H9 (cell line): ENCODE measurements around the gene MEGF10. TPM values are rescaled to one million over a fixed set of nuclear protein-coding genes. Genes with fewer than 3 reads are reported as not detected.

Source experiments
- DNase-seq: peaks from one replicate; pipeline ENCODE4 v3.0.0-alpha.2; 2017
- H2AFZ ChIP-seq: one replicate; pipeline ENCODE4 v1.6.1; 2013; ENCODE audit warnings: mild to moderate bottlenecking, low read length, control low read depth, moderate library complexity
- H2AK5ac ChIP-seq: 2 replicates; pipeline ENCODE4 v1.6.1; 2013; ENCODE audit warnings: low read length, control low read depth, mixed read lengths; ENCODE audit not compliant: insufficient read length
- H2BK120ac ChIP-seq: one replicate; pipeline ENCODE4 v1.6.1; 2013; ENCODE audit warnings: low read depth, mild to moderate bottlenecking, low read length, control low read depth, inconsistent platforms; ENCODE audit not compliant: poor library complexity, severe bottlenecking
- H2BK12ac ChIP-seq: 2 replicates; pipeline ENCODE4 v1.6.1; 2013; ENCODE audit warnings: low read length, control low read depth, mixed read lengths, low read depth; ENCODE audit not compliant: insufficient read length
- H2BK15ac ChIP-seq: 2 replicates; pipeline ENCODE4 v1.6.1; 2013; ENCODE audit warnings: low read depth, low read length, control low read depth
- H2BK20ac ChIP-seq: one replicate; pipeline ENCODE4 v1.6.1; 2013; ENCODE audit warnings: low read depth, mild to moderate bottlenecking, low read length, control low read depth, inconsistent platforms; ENCODE audit not compliant: poor library complexity, severe bottlenecking
- H2BK5ac ChIP-seq: 2 replicates; pipeline ENCODE4 v1.6.1; 2013; ENCODE audit warnings: low read length, control low read depth, mixed read lengths; ENCODE audit not compliant: insufficient read length
- H3K14ac ChIP-seq: 2 replicates; pipeline ENCODE4 v1.6.1; 2013; ENCODE audit warnings: low read length, control low read depth; ENCODE audit not compliant: insufficient read depth
- H3K18ac ChIP-seq: 2 replicates; pipeline ENCODE4 v1.6.1; 2013; ENCODE audit warnings: low read depth, mild to moderate bottlenecking, mixed read lengths, low read length, control low read depth; ENCODE audit not compliant: insufficient read length
- H3K23ac ChIP-seq: 2 replicates; pipeline ENCODE4 v1.6.1; 2013; ENCODE audit warnings: low read length, control low read depth, mixed read lengths, low read depth; ENCODE audit not compliant: insufficient read length
- H3K23me2 ChIP-seq: 2 replicates; pipeline ENCODE4 v1.6.1; 2013; ENCODE audit warnings: low read depth, mild to moderate bottlenecking, mixed read lengths, low read length, control low read depth; ENCODE audit not compliant: insufficient read length, poor library complexity, severe bottlenecking
- H3K27ac ChIP-seq: 2 replicates; pipeline ENCODE4 v1.5.1; 2013; ENCODE audit warnings: low read length, control low read depth, mixed read lengths, low read depth; ENCODE audit not compliant: insufficient read length
- H3K27me3 ChIP-seq: 2 replicates; pipeline ENCODE4 v1.6.1; 2013; ENCODE audit warnings: low read length, control low read depth, inconsistent platforms; ENCODE audit not compliant: insufficient read depth
- H3K4ac ChIP-seq: 2 replicates; pipeline ENCODE4 v1.6.1; 2013; ENCODE audit warnings: low read depth, mild to moderate bottlenecking, control low read depth, inconsistent platforms, low read length, moderate library complexity
- H3K4me1 ChIP-seq: 2 replicates; pipeline ENCODE4 v1.6.1; 2013; ENCODE audit warnings: low read length, control low read depth, inconsistent platforms; ENCODE audit not compliant: insufficient read depth
- H3K4me2 ChIP-seq: 2 replicates; pipeline ENCODE4 v1.6.1; 2013; ENCODE audit warnings: low read length, control low read depth, mixed read lengths; ENCODE audit not compliant: insufficient read length, insufficient read depth
- H3K56ac ChIP-seq: 2 replicates; pipeline ENCODE4 v1.6.1; 2013; ENCODE audit warnings: low read depth, mild to moderate bottlenecking, mixed read lengths, low read length, control low read depth; ENCODE audit not compliant: insufficient read length
- H3K79me1 ChIP-seq: 2 replicates; pipeline ENCODE4 v1.6.1; 2013; ENCODE audit warnings: low read depth, mild to moderate bottlenecking, moderate library complexity, low read length, control low read depth, inconsistent platforms; ENCODE audit not compliant: insufficient read depth, poor library complexity, severe bottlenecking
- H3K79me2 ChIP-seq: 2 replicates; pipeline ENCODE4 v1.6.1; 2013; ENCODE audit warnings: low read length, control low read depth, inconsistent platforms; ENCODE audit not compliant: insufficient read depth
- H3K9ac ChIP-seq: 2 replicates; pipeline ENCODE4 v1.6.1; 2013; ENCODE audit warnings: low read length, control low read depth, mixed read lengths; ENCODE audit not compliant: insufficient read length; ENCODE audit errors: extremely low read depth
- H3K9me3 ChIP-seq: one replicate; pipeline ENCODE4 v1.6.1; 2013; ENCODE audit warnings: low read depth, low read length, inconsistent platforms; ENCODE audit not compliant: control insufficient read depth
- H3T11ph ChIP-seq: one replicate; pipeline ENCODE4 v1.6.1; 2013; ENCODE audit warnings: mild to moderate bottlenecking, low read length, control low read depth, inconsistent platforms
- H4K20me1 ChIP-seq: one replicate; pipeline ENCODE4 v1.6.1; 2013; ENCODE audit not compliant: control insufficient read depth, insufficient read length, insufficient read depth
- H4K5ac ChIP-seq: 2 replicates; pipeline ENCODE4 v1.6.1; 2013; ENCODE audit warnings: low read depth, mild to moderate bottlenecking, mixed read lengths, low read length, control low read depth; ENCODE audit not compliant: insufficient read length
- H4K8ac ChIP-seq: replicated peaks from 2 replicates; pipeline ENCODE4 v1.6.1; 2013; ENCODE audit warnings: low read length, control low read depth, mixed read lengths, low read depth; ENCODE audit not compliant: insufficient read length
- H4K91ac ChIP-seq: 2 replicates; pipeline ENCODE4 v1.6.1; 2013; ENCODE audit warnings: low read depth, mild to moderate bottlenecking, moderate library complexity, mixed read lengths, low read length, control low read depth; ENCODE audit not compliant: insufficient read length
- H3K27ac Mint-ChIP-seq, 3 experiments: 2 replicates in 2 of 3; 3 replicates in 1 of 3; pipeline ENCODE4 v1.8.0; 2020 to 2021; ENCODE audit warnings: mixed read lengths in 3 of 3, mild to moderate bottlenecking in 1 of 3, moderate library complexity in 1 of 3
- H3K27me3 Mint-ChIP-seq: 2 replicates; pipeline ENCODE4 v1.8.0; 2021; ENCODE audit warnings: low read depth, mild to moderate bottlenecking, moderate library complexity, mixed read lengths
- H3K36me3 Mint-ChIP-seq, 3 experiments: 2 replicates in 2 of 3; 3 replicates in 1 of 3; pipeline ENCODE4 v1.8.0; 2020 to 2021; ENCODE audit warnings: low read depth in 3 of 3, mixed read lengths in 3 of 3; ENCODE audit not compliant: insufficient read depth in 1 of 3
- H3K4me1 Mint-ChIP-seq, 2 experiments: 2 replicates each; pipeline ENCODE4 v1.8.0; 2020; ENCODE audit warnings: mixed read lengths in 2 of 2
- H3K4me3 Mint-ChIP-seq, 2 experiments: 2 replicates in 1 of 2; 3 replicates in 1 of 2; pipeline ENCODE4 v1.8.0; 2020 to 2021; ENCODE audit warnings: mild to moderate bottlenecking in 2 of 2, mixed read lengths in 2 of 2, moderate library complexity in 1 of 2
- H3K9me3 Mint-ChIP-seq, 2 experiments: 2 replicates in 1 of 2; 3 replicates in 1 of 2; pipeline ENCODE4 v1.8.0; 2020; ENCODE audit warnings: mild to moderate bottlenecking in 2 of 2, mixed read lengths in 2 of 2, moderate library complexity in 1 of 2
- WGBS: extraction: QIAGEN DNeasy Blood & Tissue Kit; methylation state at CpG from one replicate; pipeline ENCODE4 v1.1.7; 2013; ENCODE audit warnings: missing lambda C conversion rate, low lambda C conversion rate, mixed read lengths; ENCODE audit not compliant: insufficient read length; ENCODE audit errors: extremely low coverage; 5-methylcytosine and 5-hydroxymethylcytosine counted together
- total RNA-seq: library from RNA; stranded (reverse); gene quantifications from 2 replicates; pipeline ENCODE4 v1.2.1, GENCODE V29; 2021
- TF ChIP-seq, protein P1 (sequence below): fragments of 200-600 bp; sonication (generic); conservative IDR thresholded peaks from 3 replicates; pipeline ENCODE4 v1.8.0; 2021; ENCODE audit warnings: antibody characterized with exemption, mild to moderate bottlenecking

MEGF10 gene
- total RNA-seq, 1 experiment from 2014 or later, result 36.5 TPM

- Histone ChIP-seq H3K18ac (no peak overlapping the region), H3K9me3 (no peaks in the 10 kb centered on the region), H3K23ac (no peak overlapping the region), H2BK15ac (no peak overlapping the region), H3K4ac (no peak overlapping the region), H4K8ac (no peak overlapping the region), H2BK120ac (no peak overlapping the region), H3K23me2 (no peaks in the 10 kb centered on the region), H3K9ac (no peak overlapping the region), H3T11ph (no peak overlapping the region), H2BK12ac (no peak overlapping the region), H3K79me1 (no peaks in the 10 kb centered on the region), H4K5ac (no peak overlapping the region), H2BK20ac (no peak overlapping the region), H3K79me2 (no peaks in the 10 kb centered on the region), H3K56ac (no peak overlapping the region), H2AK5ac (no peak overlapping the region), H2BK5ac (no peak overlapping the region), H3K27me3 (no peaks in the 10 kb centered on the region), H4K91ac (no peak overlapping the region), H2AFZ (no peak overlapping the region), H3K27ac (no peak overlapping the region), H3K4me2 (no peak overlapping the region), H4K20me1 (no peaks in the 10 kb centered on the region), H3K4me1 (no peaks in the 10 kb centered on the region), H3K14ac (no peak overlapping the region)
- Mint-ChIP-seq H3K36me3 (peaks cover 4 to 13% (median 9%) of the 10 kb centered on the region in 3 experiments), H3K4me3 (no peak overlapping the region), H3K27ac (no peak overlapping the region), H3K27me3 (no peaks in the 10 kb centered on the region), H3K4me1 (no peaks in the 10 kb centered on the region), H3K9me3 (no peaks in the 10 kb centered on the region)
- no peak for DNase-seq
- TF ChIP-seq, protein P1, sequence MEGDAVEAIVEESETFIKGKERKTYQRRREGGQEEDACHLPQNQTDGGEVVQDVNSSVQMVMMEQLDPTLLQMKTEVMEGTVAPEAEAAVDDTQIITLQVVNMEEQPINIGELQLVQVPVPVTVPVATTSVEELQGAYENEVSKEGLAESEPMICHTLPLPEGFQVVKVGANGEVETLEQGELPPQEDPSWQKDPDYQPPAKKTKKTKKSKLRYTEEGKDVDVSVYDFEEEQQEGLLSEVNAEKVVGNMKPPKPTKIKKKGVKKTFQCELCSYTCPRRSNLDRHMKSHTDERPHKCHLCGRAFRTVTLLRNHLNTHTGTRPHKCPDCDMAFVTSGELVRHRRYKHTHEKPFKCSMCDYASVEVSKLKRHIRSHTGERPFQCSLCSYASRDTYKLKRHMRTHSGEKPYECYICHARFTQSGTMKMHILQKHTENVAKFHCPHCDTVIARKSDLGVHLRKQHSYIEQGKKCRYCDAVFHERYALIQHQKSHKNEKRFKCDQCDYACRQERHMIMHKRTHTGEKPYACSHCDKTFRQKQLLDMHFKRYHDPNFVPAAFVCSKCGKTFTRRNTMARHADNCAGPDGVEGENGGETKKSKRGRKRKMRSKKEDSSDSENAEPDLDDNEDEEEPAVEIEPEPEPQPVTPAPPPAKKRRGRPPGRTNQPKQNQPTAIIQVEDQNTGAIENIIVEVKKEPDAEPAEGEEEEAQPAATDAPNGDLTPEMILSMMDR, result no peak
- no CpG with 5 or more reads among the region's 1 CpG for WGBS
Measured at GRCh38 chr5:127418367-127418766, 127.8 kb downstream of the MEGF10 start.
